Breast epithelium (tissue), 4 donors: ENCODE data around the gene TFF2. TPM values are rescaled to one million over a fixed set of nuclear protein-coding genes. Genes with fewer than 3 reads are reported as not detected.

Source experiments
- DNase-seq, 2 donors: peaks; one replicate each; pipeline ENCODE4 v3.0.0-alpha.2; 2019; ENCODE audit warnings: low spot score in 2 of 2
- H3K27ac ChIP-seq, 2 donors: fragments of 200-600 bp; sonication (generic) in 1 of 2; one replicate each; pipeline ENCODE4 v1.5.1; 2016 to 2019; ENCODE audit warnings: mild to moderate bottlenecking in 1 of 2
- H3K27me3 ChIP-seq, 2 donors: fragments of 200-600 bp; sonication (generic) in 1 of 2; one replicate each; pipeline versions ENCODE4 v1.5.1 to v1.6.0; 2017 to 2019; ENCODE audit warnings: control low read depth in 1 of 2, mild to moderate bottlenecking in 1 of 2
- H3K36me3 ChIP-seq: fragments of 200-600 bp; one replicate; pipeline ENCODE4 v1.5.1; 2019
- H3K4me1 ChIP-seq, 2 donors: fragments of 200-600 bp; sonication (generic); one replicate each; pipeline ENCODE4 v1.5.1; 2016 to 2019; ENCODE audit warnings: control low read depth in 1 of 2
- H3K4me3 ChIP-seq, 3 donors: fragments of 200-600 bp; sonication (generic); 1 replicate in 2 of 3; 2 replicates in 1 of 3; pipeline ENCODE4 v1.5.1; 2016 to 2019; ENCODE audit warnings: mild to moderate bottlenecking in 3 of 3, moderate library complexity in 2 of 3
- H3K9me3 ChIP-seq, 2 donors: fragments of 200-600 bp; sonication (generic) in 1 of 2; one replicate each; pipeline ENCODE4 v1.5.1; 2016 to 2019; ENCODE audit warnings: control low read depth in 1 of 2
- CTCF ChIP-seq, 3 donors: fragments of 450-650 bp; IDR thresholded peaks; one replicate each; pipeline ENCODE4 v1.5.1; 2016 to 2017; ENCODE audit warnings: antibody characterized with exemption in 3 of 3, mild to moderate bottlenecking in 3 of 3, moderate library complexity in 3 of 3
- POLR2A ChIP-seq: fragments of 450-650 bp; IDR thresholded peaks from one replicate; pipeline ENCODE4 v1.6.1; 2016; ENCODE audit warnings: antibody characterized with exemption, mild to moderate bottlenecking, moderate library complexity
- POLR2AphosphoS5 ChIP-seq, 3 donors: sonication (generic); formaldehyde crosslinking; IDR thresholded peaks; one replicate each; pipeline ENCODE4 v1.6.1; 2017; ENCODE audit warnings: antibody characterized with exemption in 3 of 3
- intact Hi-C: fragments of 100-400 bp; cut with DNase I; formaldehyde crosslinking; loops from one replicate; pipeline ENCODE4 v1.15.1; 2023; ENCODE audit warnings: low total_unique reads
- total RNA-seq, 3 donors: library from RNA; depleted of rRNA; stranded (reverse); fragments of >200 nt; gene quantifications; one replicate each; pipeline ENCODE4 v1.1.0, GENCODE V29; 2016

TFF2 gene
- total RNA-seq, 3 donors from 2014 or later: not detected

GRCh38 chr21:42396799-42397745 lies 46.3 kb upstream of the TFF2 start:
- DNase-seq: peak in 1 of 2 donors; percentile 30
- Histone ChIP-seq H3K27me3 (no peaks in the 10 kb centered on the region), H3K4me3 (no peak overlapping the region), H3K36me3 (no peaks in the 10 kb centered on the region), H3K4me1 (no peaks in the 10 kb centered on the region), H3K9me3 (no peaks in the 10 kb centered on the region), H3K27ac (peak overlapping the region; percentile 89 to 91)
- TF ChIP-seq POLR2AphosphoS5 (IDR thresholded peaks at IDR 0.05): no peak
- no peak for TF ChIP-seq POLR2A
- no peak for TF ChIP-seq CTCF (IDR thresholded peaks at IDR 0.05)
- intact Hi-C loops: no loop called here

- Histone ChIP-seq H3K27me3 (no peaks in the 10 kb centered on the region), H3K4me3 (peak within 1 kb of the TSS in 2 of 3 donors; percentile 19 to 40), H3K4me1 (no peaks in the 10 kb centered on the region), H3K36me3 (no peaks in the 10 kb centered on the region), H3K27ac (peak within 1 kb of the TSS; percentile 89 to 91), H3K9me3 (no peaks in the 10 kb centered on the region)
- TF ChIP-seq POLR2AphosphoS5 (IDR thresholded peaks at IDR 0.05) (peak in 1 of 3 donors; percentile 65), POLR2A (no peak)
- intact Hi-C loops: no loop called here
- peak; percentile 78 to 89 for DNase-seq
Observed at GRCh38 chr21:42395905-42396651, 45.3 kb upstream of the TFF2 start, which contains the start of gene TMPRSS3. TMPRSS3 (minus strand) TSS chr21:42396052; CDS start chr21:42395417, 635 bp downstream.

- no peak for TF ChIP-seq POLR2AphosphoS5 (IDR thresholded peaks at IDR 0.05)
- no peak for TF ChIP-seq POLR2A
- no peak for TF ChIP-seq CTCF (IDR thresholded peaks at IDR 0.05)
- Histone ChIP-seq H3K27ac (peak overlapping the region; percentile 89 to 91), H3K4me1 (no peaks in the 10 kb centered on the region), H3K4me3 (peak overlapping the region in 1 of 3 donors; percentile 1), H3K9me3 (no peaks in the 10 kb centered on the region), H3K36me3 (no peaks in the 10 kb centered on the region), H3K27me3 (no peaks in the 10 kb centered on the region)
- DNase-seq: peak in 1 of 2 donors; percentile 17
- intact Hi-C loops: no loop called here
Observed at GRCh38 chr21:42395302-42395701, 44.5 kb upstream of the TFF2 start.

GRCh38 chr21:42393443-42393950 lies 42.7 kb upstream of the TFF2 start:
- intact Hi-C loops: no loop called here
- Histone ChIP-seq H3K4me1 (peaks cover 0 to 5% of the 10 kb centered on the region in 2 donors), H3K27ac (no peak overlapping the region), H3K4me3 (no peak overlapping the region), H3K27me3 (no peaks in the 10 kb centered on the region), H3K9me3 (no peaks in the 10 kb centered on the region), H3K36me3 (no peaks in the 10 kb centered on the region)
- DNase-seq: no peak
- TF ChIP-seq POLR2A (no peak), POLR2AphosphoS5 (IDR thresholded peaks at IDR 0.05) (no peak), CTCF (IDR thresholded peaks at IDR 0.05) (no peak)

GRCh38 chr21:42392731-42393442 lies 42.1 kb upstream of the TFF2 start:
- intact Hi-C loops: no loop called here
- TF ChIP-seq POLR2AphosphoS5 (IDR thresholded peaks at IDR 0.05) (no peak), POLR2A (no peak), CTCF (IDR thresholded peaks at IDR 0.05) (no peak)
- no peaks in the 10 kb centered on the region for H3K27me3 ChIP-seq
- no peak overlapping the region for H3K27ac ChIP-seq
- H3K4me3 ChIP-seq: no peak overlapping the region
- peaks cover 0 to 5% of the 10 kb centered on the region in 2 donors for H3K4me1 ChIP-seq
- H3K36me3 ChIP-seq: no peaks in the 10 kb centered on the region
- H3K9me3 ChIP-seq: no peaks in the 10 kb centered on the region
- DNase-seq: no peak
